Activated CD4-positive, CD25-positive, alpha-beta regulatory T cell treated with anti-CD3 and anti-CD28 coated beads, Interleukin-2, amount 50 U/mL, for 16 hours (primary cell): ENCODE data around the gene MAT2B.
"Not testable (repeated sequence)": the region's sequence is repeated elsewhere in the genome, so short reads cannot be mapped to it uniquely, and the experiment has no call there.

Experiments used
- DNase-seq: peaks from one replicate; pipeline ENCODE4 v3.0.0-alpha.2; 2020; ENCODE audit warnings: low read depth, low spot score

MAT2B gene

DNA sequence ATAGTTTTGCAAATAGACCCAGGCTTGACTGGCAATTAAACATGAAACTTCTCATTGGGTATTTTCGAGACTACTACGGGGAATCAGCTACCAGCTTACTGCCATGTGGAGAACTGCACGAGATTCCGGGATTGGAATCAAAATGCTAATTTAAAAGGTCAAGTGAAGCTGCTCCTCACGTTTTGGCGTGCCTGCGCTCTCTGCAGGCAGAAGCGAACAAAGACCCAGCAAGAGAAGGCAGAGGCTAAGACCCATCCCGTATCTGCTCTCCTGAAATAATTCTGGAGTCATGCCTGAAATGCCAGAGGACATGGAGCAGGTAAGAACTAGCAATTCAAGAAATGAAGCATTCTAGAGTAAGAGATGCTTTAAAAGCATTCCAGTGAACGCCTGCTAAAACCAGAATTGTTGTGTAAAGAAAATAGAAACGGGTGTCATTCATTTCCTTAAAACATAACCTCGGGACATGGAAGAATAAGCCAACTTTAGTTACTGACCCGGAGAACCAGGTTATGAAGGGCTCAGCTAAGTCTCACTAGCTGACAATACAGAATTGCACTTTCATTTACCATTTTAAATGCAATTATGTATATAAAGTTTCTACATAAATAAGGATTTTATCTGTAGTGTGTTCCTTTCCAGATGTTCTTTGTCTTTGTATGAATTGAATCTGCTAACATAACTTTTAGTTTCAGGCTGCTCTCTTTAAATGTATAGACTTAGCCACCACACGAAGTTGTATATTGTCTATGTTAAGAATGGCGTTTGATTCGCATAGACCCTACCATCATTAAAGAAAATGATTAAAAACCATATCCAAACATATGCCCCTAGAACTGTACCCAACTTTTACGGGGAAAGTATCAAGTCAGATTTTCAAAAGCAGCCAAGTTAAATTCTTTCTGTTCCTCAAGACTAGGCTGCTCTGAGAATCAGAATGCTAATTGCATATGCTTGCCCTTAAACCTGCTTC lies 2.0 kb upstream of the MAT2B start:
- DNase-seq, result no peak

DNA sequence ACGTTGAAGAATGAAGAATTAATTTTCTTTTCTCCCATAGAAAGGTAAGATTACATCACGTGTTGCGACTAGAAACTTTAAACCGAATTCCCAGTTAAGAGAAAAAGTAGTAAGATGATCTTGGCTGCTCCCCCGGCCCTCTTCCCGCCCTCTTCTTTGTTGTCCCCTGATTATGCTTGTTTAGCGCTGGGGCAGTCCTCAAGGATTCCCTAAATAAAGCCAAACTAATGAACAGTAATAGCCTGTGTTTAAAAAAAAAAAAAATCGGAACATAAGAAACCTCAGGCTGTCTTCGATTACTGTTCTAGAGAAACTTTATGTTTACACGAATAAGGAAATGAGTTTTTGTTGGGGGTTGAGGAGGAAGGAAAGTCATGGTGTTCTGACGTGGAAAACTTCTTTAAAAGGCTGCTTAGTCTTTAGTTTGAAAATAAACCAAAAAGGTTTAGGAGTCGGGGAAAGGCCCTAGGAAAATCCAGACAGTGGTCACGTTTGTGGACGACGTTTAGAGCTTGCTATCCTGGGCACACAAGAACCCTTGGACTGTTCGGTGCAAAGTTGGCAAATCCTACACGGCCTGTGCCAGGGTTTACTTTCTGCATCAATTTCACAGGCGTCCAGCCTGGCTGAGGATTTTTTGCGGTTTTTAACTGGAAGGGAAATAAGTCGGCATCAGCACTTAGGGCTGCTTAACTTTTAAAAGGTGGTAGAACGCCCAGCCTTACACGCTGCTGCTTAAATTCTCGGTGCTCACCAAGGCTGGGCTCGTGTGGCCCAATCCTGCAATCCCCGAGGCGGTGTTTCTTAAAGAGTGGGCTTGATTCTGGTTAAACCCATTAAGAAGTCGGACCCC lies 1.1 kb upstream of the MAT2B start:
- peak; percentile 9 for DNase-seq

DNA sequence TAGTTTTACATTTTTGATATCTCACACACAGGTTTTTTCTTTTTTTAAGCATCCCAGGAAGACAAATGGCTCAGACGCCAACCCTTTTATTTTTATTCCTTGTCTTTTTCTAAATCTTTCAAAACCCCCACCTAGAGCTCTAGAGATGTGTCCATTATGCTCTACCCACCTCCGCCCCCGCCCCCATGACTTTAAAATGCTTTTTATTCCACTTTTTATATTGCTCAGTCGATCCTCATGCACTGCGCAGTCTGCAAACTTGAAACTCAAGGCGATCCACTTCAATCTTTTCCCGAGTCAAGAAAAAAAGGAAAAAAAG lies 411 bp upstream of the MAT2B start:
- DNase-seq, result no peak

DNA sequence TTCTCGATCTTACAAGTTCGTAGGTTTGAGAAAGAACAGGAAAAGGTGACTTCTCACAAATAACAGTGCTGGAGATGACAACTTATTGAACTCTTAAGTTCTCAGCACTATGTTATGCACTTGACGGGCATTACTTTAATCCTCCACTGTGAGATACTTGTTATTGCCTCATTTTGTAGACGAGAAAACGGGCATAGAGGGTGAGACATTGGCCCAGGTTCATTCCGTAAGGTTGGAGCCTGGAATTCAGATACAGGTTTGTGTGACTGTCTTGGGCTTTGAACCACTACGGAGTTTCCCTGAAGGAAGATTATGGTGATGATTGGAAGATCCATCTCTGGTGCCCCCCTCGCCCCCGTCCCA lies 657 bp downstream of the MAT2B start:
- no peak for DNase-seq

DNA sequence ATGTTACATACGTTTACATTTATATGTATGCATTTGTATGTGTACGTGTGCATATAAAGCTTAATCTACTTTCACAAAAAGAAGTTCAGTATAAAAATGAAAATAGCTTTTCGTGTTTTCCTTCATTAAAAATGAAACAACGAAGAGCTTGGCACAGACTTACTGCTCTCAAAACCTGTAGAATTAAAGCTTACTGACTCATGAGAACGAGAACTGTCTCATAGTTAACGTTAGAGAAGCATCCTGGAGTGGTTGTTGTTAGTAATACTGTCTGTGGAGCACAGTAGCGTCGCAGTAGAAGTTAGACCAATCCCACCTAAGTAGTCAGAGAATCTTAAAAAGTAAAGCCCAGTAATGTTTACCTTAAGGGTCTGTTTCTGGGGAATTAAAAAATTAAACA lies 1.3 kb downstream of the MAT2B start:
- no peak for DNase-seq

DNA sequence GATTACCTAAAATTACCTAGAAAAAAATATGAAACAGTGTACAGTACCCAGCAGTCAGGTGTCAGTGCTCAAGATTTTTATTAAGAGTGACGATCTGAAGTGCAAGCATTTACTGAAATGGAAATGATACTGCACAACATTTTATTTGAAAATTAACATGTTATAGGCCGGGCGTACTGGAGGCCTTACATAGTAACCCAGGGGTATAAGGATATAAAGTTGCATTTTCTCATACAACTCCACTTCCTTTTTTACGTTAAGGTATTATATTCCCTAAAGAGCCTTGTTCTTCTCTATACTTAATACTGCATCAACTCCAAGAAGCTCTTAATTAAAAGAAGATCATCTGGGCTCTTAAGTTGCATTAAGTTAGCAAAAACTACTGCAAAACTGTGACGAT lies 3.3 kb downstream of the MAT2B start:
- DNase-seq, result no peak

DNA sequence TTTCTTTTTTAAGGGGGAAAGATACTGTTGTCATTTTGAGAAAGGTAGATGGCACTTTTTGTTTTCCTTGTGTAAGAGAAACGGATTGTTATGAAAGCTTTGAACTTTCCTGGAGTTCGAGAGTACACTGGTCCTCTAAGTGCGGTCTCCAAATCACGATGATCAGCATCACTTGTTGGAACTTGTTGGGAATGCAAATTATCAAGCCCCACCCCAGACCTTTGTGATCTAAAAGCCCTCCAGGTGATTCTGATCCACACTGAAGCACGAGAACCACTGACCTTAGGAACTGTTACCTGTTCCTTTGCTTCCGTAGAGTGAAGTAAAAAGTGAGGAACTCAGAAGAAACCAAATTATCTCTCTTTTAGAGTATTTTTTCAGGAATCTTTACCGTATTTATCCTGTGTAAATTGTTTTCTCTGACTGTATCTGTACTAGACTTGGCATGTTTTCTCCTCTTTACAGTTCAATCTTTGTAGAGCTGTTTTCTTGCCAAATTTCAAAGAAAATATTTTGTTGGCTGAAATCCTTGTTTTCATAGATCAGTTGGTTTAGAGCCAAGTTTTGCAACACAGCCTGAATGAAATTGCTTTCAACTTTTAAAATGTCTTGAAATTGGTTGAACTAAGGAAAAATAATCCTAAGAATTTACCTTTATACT lies 4.0 kb downstream of the MAT2B start:
- DNase-seq, result no peak

DNA sequence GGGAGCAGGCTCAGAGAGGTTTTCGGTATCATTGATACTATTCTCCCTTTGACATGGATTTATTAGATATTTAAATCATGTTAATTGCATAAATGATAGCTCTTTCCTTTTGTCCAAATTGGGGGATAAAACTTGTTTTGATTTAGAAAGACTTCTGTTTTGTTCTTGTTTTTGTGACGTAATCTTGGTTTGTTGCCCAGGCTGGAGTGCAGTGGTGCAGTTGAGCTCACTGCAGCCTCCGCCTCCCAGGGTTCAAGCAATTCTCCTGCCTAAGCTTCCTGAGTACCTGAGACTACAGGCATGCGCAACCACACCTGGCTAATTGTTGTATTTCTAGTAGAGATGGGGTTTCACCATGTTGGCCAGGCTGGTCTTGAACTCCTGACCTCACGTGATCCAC lies 7.1 kb downstream of the MAT2B start:
- no peak for DNase-seq

DNA sequence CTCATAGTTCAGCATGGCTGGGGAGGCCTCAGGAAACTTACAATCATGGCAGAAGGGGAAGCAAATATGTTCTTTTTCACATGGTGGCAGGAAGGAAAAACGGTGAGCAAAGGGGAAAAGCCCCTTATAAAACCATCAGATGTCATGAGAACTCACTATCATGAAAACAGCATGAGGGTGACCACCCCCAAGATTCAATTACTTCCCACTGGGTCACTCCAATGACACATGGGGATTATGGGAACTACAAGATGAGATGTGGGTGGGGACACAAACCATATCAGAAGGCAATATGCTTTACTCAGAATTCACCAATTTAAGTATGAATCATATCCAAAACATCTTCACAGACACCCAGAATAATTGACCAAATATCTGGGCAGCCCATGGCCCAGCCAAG lies 19.7 kb downstream of the MAT2B start:
- DNase-seq, result no peak

DNA sequence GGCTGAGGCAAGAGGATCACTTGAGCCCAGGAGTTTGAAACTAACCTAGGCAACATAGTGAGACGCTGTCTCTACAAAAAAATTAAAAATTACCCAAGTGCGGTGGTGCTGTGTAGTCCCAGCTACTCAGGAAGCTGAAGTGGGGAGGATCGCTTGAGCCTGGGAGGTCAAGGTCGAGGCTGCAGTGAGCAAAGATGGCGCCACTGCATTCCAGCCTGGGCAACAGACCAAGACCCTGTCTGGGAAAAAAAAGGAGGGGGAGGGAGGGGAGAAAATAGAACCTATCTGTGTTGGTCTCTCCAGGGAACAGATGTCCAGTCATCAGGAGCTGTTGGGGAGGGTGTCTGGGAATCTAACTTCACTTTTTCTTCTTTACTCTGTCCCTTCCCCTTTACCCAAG lies 24.3 kb downstream of the MAT2B start:
- no peak for DNase-seq

DNA sequence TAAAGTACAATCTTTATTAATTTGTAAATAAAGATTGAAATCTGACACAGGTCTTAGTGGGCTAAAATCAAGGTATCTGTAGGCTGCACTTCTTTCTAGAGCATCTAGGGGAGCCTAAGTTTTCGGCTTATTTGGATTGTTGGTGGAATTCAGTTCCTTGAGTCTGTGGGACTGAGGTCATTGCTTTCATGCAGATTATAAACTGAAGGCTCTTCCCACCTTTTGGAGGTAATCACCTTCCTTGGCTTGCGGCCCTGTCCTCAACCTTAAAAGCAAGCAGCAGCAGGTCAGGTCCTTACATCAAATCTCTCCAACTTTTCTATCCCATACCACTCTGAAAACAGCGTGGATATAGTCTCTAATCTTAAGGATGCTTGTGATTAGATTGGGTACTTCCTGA lies 25.9 kb downstream of the MAT2B start:
- no peak for DNase-seq

DNA sequence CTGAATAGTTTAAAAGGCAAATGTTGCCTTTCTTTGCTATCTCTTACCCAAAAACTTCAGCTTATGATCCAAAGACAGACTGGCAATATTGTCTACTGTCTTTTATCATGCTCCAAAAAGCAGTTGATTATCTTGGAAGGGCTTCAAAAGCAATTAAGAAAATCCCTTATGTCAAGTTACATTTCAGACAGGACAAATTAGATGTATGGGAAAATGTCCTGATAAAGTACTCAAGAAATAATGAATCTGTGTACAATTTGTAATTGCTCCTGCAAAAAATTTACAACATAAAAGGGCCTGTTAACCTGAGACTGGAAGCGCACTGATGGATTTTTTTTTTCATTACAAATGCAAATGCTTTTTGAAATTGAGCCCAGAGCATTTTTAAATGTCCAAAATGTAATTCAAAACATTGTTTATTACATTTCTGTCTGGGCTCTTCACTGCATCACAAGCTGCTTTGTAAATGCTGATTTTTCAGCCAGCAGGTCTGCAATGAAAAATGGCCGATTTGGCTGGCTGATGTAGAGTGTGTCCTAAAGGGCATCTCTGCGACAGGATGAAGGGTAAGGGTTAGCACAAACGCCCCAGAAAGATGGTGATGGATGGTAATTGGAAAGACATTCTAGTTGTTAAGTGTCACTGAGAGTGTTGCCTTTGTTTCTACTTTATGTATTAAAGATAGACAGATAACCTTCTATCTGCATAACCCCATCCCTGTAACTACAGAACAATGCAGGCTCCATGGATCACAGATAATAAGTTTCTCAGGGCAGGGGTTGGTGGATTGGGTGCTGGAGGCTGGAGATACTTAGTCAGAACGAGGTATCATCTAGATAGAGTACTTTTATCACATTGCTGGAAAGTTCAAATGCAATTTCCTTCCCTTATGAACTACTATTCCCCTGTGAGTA lies 27.0 kb downstream of the MAT2B start:
- no peak for DNase-seq

DNA sequence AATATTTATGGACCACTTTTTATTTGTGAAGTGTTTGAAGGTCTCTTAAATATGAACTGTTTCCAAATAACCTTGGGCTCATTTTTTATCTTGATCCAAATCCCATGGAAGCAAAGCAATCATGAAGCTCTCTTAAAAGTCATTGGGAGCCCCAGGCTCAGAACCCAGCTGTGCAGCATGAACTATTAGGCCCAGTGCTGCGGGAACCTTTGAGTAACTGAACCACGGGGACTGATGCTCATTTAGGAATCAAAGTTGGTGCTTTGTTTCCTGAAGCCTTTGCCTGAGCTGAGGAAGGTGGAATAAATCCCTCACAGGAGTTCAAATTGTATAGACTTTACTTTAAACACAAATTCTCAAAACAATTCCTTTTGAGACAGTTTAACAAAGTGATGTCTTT lies 27.8 kb downstream of the MAT2B start:
- DNase-seq, result no peak

DNA sequence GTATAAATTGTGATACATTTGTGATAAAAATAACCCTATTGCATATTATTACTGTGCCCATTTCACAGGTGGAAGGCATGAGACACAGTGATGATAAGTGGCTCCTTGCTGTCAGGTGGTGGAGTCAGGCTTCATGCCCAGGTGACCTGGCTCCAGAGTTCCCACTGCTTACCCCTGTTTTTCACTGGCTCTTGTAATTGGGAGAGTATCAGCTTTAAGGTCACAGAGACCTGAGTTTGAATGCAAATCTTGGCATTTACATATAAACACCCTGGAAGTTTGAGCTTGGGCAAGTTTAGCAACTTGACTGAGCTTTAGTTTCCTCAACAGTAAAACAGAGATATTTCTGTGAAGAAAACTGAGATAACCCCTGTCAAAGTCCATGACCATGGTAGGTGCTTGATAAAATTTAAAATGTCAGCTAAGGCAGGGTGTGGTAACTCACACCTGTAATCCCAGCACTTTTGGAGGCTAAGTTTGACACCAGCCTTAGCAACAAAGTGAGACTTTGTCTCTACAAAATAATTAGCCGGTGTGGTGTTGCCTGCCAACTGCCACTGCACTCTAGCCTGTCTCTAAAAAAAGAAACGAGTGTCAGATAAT lies 29.2 kb downstream of the MAT2B start:
- no peak for DNase-seq

DNA sequence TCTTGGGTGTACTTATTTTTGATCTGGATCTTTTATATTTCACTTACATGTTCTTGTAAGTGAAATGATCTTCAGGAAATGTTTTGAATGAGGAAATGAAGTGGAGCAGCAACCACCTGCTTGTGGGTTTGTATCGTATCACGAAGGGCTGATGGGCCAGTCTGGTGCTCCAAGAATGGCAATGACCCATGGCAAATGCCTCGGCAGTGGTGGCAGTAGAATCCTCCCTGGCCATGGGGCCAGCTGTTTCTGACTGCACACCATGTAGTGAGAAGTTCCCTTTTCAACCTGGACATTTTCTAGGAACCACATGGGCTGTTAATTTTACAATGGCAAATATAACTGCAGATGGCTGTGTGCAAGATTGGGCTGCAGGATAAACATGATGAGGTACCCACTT lies 29.9 kb downstream of the MAT2B start:
- DNase-seq, result no peak

DNA sequence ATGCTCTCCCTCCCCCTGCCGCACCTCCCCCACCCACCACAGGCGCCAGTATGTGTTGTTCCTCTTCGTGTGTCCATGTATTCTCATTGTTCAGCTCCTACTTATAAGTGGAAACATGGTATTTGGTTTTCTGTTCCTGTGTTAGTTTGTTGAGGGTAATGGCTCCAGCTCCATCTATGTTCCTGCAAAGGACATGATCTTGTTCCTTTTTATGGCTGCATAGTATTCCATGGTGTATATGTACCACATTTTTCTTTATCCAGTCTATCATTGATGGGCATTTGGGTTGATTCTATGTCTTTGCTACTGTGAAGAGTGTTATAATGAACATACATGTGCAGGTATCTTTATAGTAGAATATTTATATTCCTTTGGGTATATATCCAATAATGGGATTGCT lies 31.0 kb downstream of the MAT2B start:
- DNase-seq, result not testable (repeated sequence)

DNA sequence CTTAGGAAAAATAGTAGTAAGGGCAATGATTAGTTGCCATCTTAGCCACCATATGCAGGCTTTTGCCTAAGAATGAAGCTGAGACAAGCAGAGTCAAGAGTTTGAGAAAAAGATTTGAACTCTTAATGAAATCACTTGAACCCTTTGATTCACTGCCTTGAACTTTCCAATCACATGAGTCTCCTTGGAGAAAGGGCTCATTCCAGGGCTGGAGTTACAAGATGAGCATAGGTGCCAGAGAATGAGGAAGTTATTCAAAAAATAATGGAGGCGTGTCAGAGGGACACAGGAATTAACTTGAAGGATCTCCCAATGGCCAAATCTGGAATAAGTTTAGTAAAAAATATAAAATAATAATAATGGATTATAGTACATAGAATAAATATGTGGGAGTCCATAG lies 35.3 kb downstream of the MAT2B start:
- DNase-seq, result no peak

DNA sequence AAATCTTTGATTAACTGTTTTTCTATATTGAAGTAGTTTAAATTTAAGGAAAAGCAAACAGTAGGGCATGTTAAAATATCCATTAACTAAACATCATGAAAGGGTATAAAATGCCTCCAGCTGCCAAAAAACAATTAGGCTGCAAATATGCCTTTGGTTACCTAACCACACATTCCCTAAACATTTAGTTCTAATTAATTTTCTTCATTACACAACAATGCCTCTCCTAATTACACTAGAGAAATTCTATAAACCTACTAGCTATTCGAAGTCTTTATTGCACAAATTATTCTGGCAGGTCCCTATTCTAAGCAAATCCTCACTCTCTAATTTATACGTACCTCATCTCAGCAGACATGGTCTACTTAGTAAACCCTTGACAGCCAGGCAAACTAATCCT lies 37.4 kb downstream of the MAT2B start:
- no peak for DNase-seq

DNA sequence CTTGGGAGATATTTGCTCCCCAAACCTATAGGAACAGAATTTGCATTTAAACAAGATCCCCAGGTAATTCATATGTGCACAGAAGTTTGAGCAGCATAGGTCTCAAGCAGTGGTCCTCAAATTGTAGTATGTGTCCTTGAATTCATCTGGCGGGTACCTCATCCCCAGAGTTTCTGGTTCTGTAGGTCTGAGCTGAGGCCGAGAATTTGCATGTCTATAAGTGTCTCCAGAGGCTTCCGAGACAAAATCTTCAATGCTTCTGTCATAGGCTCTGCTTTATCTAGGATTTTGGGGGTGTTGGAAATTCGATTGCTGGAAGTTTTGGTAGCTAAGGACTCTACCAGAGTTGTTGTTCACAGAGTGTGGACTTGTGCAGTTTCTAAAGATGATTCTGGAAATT lies 38.6 kb downstream of the MAT2B start:
- DNase-seq, result no peak

DNA sequence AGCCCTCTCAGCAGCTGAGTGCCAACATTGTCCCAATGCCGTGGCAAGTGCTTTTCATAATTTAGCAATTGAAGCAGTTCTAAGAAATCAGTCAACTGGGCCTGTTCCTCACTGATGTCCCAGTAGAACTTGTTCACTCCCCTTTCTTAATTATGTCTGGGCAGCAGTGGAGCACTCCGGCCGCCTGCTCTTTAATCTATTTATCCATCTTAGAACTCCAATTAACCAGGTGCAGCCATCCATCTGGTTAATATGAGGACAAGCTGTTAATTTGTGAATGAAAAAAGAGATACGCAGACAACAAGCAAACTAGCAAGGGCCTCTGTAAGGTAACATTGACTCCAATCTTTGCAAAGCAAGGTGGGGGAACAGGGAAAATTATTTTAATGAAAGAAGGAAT lies 39.4 kb downstream of the MAT2B start:
- DNase-seq, result no peak

DNA sequence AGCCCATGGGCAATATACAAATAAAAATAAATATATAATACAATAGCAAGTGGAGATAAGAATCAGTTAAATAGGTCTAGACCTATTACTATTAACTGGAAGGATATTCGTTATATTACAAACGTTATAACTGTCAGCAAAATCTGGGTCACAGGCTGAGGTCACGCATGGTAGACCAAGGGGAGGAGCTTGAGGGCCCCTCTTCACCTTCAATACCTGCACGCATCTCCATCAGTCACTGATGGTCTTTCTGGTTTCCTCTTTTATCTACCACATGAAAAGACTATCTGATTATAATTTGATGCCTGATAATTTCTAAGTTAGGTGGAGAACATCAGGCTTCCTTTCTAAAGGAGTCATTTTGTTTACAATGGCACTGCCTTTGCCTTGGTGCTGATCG lies 43.2 kb downstream of the MAT2B start:
- DNase-seq, result no peak
